Breast epithelium (tissue), 3 donors: ENCODE data around the gene SCN9A.

Experiments used
- CTCF ChIP-seq, 3 donors: fragments of 450-650 bp; IDR thresholded peaks; one replicate each; pipeline ENCODE4 v1.5.1; 2016 to 2017; ENCODE audit warnings: antibody characterized with exemption in 3 of 3, mild to moderate bottlenecking in 3 of 3, moderate library complexity in 3 of 3
- POLR2A ChIP-seq: fragments of 450-650 bp; IDR thresholded peaks from one replicate; pipeline ENCODE4 v1.6.1; 2016; ENCODE audit warnings: antibody characterized with exemption, mild to moderate bottlenecking, moderate library complexity
- POLR2AphosphoS5 ChIP-seq, 3 donors: sonication (generic); formaldehyde crosslinking; IDR thresholded peaks; one replicate each; pipeline ENCODE4 v1.6.1; 2017; ENCODE audit warnings: antibody characterized with exemption in 3 of 3

GRCh38 chr2:166234112-166234846 is 141.5 kb downstream of the SCN9A start:
- no peak for TF ChIP-seq CTCF (IDR thresholded peaks at IDR 0.05)
- no peak for TF ChIP-seq POLR2AphosphoS5 (IDR thresholded peaks at IDR 0.05)
- TF ChIP-seq POLR2A: no peak
